Activated CD8-positive, alpha-beta memory T cell treated with anti-CD3 and anti-CD28 coated beads for 36 hours (primary cell): ENCODE measurements around the gene CEACAM3. TPM values are rescaled to one million over a fixed set of nuclear protein-coding genes. Genes with fewer than 3 reads are reported as not detected.

ENCODE experiments used
- CTCF ChIA-PET: fragments of 350-600 bp; sonication (Branson Sonifier 250); formaldehyde crosslinking; loops from one replicate; lab custom pipeline; 2021; ENCODE audit warnings: antibody characterized with exemption; lab: Charles Lee
- POLR2A ChIA-PET: fragments of 350-600 bp; sonication (Branson Sonifier 250); formaldehyde crosslinking; loops from one replicate; lab custom pipeline; 2021; ENCODE audit warnings: antibody characterized with exemption; lab: Charles Lee
- total RNA-seq, 2 experiments: library from RNA; stranded (reverse); gene quantifications; one replicate each; pipeline ENCODE4 v1.2.3, GENCODE V29; 2021

The CEACAM3 gene
- total RNA-seq, 2 experiments from 2014 or later: not detected

DNA sequence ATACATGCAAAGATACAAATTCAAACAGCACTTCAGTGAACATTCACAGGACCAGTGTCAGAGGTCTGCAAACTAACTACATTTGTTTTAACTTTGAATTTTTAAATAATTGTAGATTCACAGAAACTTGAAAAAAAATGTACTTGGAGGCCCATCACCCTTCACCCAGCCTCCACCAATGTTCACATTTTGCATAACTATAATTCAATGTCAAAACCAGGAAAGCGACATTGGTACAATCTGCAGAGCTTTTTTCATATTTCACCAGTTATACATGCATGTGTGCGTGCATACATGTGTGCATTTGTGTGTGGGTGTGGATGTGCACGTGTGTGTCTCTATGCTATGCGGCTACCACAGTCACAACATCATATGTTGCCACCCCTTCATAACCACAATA is 18.9 kb downstream of the CEACAM3 start:
- POLR2A ChIA-PET: no interaction called here
- CTCF ChIA-PET: interaction anchor here (1.5 kb wide), 1 partner anchor 13 kb away, joined by 3 read pairs; no protein-coding TSS in a partner anchor

DNA sequence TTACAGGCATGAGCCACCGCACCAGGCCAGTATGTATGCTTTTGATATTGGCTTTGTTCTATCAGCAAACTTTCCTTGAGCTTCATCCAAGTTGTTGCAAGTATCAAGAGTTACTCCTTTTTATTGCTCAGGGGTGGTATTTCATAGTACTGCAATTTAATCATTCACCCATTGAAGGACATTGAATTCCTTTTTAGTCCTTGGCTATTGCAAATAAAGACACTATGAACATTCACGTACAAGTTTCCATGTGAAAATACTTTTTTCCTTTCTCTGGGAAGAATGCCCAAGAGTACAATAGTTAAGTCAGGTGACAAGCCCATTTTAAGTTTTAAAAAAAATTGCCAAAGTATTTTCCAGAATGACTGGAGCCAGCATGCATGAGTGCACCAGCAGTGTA is 20.4 kb downstream of the CEACAM3 start:
- POLR2A ChIA-PET: interaction anchor here (0.7 kb wide), 1 partner anchor 35 kb away, joined by 3 read pairs; no protein-coding TSS in a partner anchor

DNA sequence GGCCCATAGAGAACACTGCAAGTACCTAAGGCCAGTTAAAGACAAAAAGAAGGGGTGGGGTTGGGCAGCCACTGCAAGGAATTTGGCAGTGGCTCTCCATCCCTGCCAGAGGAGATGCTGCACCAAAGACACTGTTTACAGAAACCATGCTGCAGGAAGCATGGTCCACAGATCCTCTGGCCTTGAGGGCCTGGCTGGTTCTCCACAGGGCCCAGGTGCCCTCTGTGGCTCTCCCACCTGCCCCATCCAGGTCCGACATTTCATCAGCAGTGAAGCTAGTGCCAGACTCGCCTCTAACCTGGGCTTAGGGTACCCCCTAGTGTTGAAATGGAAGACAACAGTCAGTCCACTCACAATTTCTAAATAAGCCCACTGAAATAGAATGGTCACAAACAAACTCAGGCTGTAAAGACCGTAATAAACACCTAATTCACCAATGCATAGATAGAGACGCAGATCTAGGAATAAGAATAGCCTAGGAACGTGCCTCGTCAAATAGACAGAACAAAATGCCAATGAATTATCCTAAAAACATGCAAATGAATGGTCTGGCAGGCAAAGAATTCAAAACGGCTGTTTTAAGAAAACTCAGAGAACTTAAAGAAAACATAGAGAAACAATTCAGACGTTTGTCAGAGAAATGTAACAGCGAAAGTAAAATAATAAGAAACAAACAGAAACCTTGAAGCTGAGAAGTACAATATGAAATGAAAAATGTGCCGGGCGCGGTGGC is 24.8 kb downstream of the CEACAM3 start:
- CTCF ChIA-PET: interaction anchor here (0.7 to 4.9 kb wide), 7 partner anchors 10 to 81 kb away, joined by 3 to 60 read pairs (median 3); partner anchors contain the start of gene CEACAM3

More for the DNA sequence above, 20.4 kb downstream of the CEACAM3 start:
- CTCF ChIA-PET: no interaction called here

GRCh38 chr19:41837981-41838708 is 41.8 kb downstream of the CEACAM3 start:
- ChIA-PET CTCF (interaction anchor here (0.6 to 1.3 kb wide), 2 partner anchors 45 to 212 kb away, joined by 3 to 4 read pairs; no protein-coding TSS in a partner anchor), POLR2A (no interaction called here)

More for the DNA sequence above, 24.8 kb downstream of the CEACAM3 start:
- POLR2A ChIA-PET: no interaction called here

GRCh38 chr19:41839211-41839610 is 42.8 kb downstream of the CEACAM3 start:
- CTCF ChIA-PET: no interaction called here
- POLR2A ChIA-PET: no interaction called here

DNA sequence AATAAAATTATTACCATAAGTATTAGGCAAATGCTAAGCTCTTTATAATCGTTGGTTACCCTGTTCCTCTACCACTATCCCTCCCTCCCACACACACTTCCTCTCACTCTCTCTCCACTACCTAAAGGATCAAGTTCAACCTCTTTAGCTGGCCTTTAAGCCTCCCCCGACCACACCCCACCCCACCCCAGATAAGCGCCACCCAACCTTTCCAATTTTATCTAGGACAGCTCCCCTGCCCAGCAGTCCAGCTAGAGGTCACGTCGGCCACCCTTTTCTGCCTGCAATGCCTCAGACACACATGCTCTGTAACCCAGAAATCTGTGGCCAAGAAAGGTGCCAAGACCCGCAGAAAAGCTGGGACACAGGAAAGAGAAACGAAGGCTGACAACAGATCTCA is 47.0 kb downstream of the CEACAM3 start:
- CTCF ChIA-PET: interaction anchor here (0.6 kb wide), 1 partner anchor 9 kb away, joined by 3 read pairs; no protein-coding TSS in a partner anchor
- POLR2A ChIA-PET: no interaction called here

DNA sequence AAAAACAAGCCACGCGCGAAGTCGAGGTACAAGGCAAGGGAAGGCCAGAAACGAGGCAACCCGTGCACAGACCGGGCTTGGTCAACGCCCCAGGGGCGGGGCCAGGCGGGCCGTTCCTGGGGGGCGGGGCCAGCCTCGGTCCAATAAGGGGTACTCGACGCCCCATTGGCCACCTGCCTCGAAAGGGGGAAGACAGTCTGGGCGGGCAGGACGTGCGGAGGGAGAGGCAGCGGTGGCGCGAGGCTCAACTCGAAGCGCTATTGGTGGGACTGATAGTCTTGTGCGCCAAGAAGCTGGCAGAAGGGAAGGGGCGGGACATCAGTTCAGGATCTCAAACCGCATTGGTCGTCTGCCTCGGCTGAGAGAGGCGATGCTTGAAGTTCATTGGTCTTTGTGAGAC is 48.2 kb downstream of the CEACAM3 start, which contains the start of gene LYPD4:
TSS of gene LYPD4 (minus strand) at position 83 of the 400 bp plus-strand sequence. CDS start 5,398 bp downstream, outside the sequence.
- CTCF ChIA-PET: no interaction called here
- POLR2A ChIA-PET: no interaction called here

- CTCF ChIA-PET: no interaction called here
- POLR2A ChIA-PET: no interaction called here
Measured at GRCh38 chr19:41845001-41845050, 48.4 kb downstream of the CEACAM3 start, which contains the start of gene DMRTC2. Gene DMRTC2, plus strand, starts transcription at chr19:41845042. Its CDS starts 2,387 bp downstream, at chr19:41847429.

DNA sequence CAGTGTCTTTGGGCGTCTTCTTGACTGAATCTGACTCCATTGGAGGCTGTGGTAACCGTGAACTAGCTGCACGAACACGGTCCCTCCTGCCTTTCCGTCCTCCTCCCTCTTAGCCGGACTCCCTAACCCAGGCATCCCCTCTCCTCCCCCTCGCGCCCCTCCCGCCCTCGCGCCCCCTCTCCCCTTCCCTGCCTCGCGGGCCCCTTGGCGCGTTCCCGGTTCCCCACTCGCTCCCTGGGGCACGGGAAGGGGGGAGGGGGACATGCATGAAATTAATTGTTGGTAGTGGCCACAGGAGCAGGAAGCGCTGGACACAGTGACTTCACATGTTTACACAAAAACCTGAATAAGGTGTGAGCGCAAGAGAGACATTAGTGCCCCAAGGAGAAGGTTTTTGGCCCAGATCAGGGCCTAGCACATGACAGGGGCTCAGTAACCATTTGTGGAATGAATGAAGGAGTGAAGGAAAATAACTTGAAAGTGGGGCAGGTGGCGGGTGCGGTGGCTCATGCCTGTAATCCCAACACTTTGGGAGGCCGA is 48.7 kb downstream of the CEACAM3 start:
- ChIA-PET CTCF (no interaction called here), POLR2A (no interaction called here)

- CTCF ChIA-PET: interaction anchor here (0.6 kb wide), 1 partner anchor 20 kb away, joined by 3 read pairs; no protein-coding TSS in a partner anchor
- POLR2A ChIA-PET: no interaction called here
Measured at GRCh38 chr19:41847351-41848105, 51.1 kb downstream of the CEACAM3 start.

DNA sequence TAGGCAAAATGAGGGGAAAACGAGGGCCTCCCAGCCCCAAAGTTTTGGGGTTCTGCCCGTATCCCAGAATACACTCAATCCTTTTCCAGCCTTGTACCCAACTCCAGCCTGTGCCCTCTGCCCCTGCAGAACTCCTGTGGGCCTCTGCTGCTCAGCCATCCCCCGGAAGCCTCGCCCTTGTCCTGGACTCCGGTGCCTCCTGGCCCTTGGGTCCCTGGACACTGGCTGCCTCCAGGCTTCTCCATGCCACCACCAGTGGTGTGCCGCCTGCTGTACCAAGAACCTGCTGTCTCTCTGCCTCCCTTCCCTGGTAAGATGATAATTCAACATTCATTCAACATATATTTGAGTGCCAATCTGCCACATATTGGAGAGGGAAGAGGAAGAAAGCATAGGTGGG is 52.3 kb downstream of the CEACAM3 start:
- CTCF ChIA-PET: no interaction called here
- POLR2A ChIA-PET: no interaction called here

DNA sequence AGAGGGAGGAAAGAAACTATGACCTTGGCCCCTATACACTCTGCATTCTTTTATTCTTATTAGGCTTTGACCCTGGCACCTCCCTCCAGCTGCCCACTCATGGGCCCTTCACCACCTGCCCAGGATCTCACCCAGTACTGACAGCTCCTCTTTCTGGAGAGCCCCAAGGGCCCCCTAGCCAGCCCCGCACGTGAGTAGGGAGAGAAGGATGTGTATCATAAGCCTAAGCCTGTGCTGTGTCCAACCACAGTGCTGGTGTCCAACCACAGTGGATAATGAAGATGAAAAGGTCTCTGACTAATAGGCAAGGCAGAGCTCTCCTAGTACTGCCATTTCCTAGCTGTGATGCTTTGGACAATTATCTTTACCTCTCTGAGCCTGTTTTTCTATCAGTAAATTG is 52.7 kb downstream of the CEACAM3 start:
- POLR2A ChIA-PET: no interaction called here

GRCh38 chr19:41850381-41850780 is 54.0 kb downstream of the CEACAM3 start:
- ChIA-PET CTCF (interaction anchor here (1.5 to 1.7 kb wide), 2 partner anchors 10 to 159 kb away, joined by 4 read pairs; partner anchors contain the start of gene RPS19), POLR2A (no interaction called here)

More for the DNA sequence above, 52.7 kb downstream of the CEACAM3 start:
- CTCF ChIA-PET: interaction anchor here (0.9 to 1.5 kb wide), 2 partner anchors 158 to 1801 kb away, joined by 3 to 4 read pairs; no protein-coding TSS in a partner anchor

DNA sequence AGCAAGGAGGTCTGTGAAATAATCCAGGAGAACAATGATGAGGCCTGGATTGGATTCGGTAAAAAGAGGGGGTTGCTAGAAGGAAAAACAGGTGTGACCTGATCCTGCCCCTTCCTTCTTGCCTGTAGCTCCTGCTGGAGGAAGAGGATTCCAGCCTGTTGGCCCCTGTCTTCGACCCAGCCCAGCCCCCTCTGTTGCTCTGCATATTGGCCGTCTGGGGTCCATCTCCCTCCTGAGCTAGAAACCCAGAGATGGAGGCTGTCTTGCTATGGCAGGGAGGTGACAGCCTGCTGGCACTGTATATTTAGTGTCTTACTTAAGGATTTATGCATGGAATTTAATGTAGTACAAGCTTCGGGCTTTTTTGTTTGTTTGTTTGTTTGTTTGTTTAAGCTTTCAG is 55.1 kb downstream of the CEACAM3 start:
- ChIA-PET POLR2A (interaction anchor here (0.6 kb wide), 1 partner anchor 35 kb away, joined by 3 read pairs; no protein-coding TSS in a partner anchor), CTCF (interaction anchor here (1.0 to 1.7 kb wide), 3 partner anchors 8 to 95 kb away, joined by 3 to 4 read pairs (median 4); partner anchors contain the start of gene RPS19)

DNA sequence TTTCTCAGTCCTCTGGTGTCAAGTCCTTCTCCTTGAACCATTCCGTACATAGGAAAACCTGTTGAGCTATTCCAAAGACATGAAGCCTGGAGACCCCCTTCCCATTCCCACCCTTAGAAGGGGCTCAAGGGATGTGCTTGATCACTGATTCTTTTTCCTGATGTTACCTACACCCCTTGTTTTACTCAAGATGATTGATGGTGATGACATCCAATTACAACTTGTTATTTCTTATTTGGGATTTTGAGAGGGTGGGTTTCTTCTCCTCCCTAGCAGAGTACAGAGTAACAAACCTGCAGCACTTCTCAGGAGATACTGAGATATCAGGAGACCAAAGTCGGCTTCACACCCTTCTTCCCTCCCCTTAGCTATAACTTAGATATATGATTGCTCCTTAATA is 57.0 kb downstream of the CEACAM3 start:
- CTCF ChIA-PET: interaction anchor here (0.6 to 1.0 kb wide), 2 partner anchors 95 to 100 kb away, joined by 4 read pairs; no protein-coding TSS in a partner anchor
- POLR2A ChIA-PET: no interaction called here

- ChIA-PET POLR2A (no interaction called here), CTCF (interaction anchor here (1.0 kb wide), 1 partner anchor 101 kb away, joined by 4 read pairs; no protein-coding TSS in a partner anchor)
Measured at GRCh38 chr19:41853768-41854167, 57.4 kb downstream of the CEACAM3 start.

GRCh38 chr19:41859213-41859617 is 62.8 kb downstream of the CEACAM3 start:
- CTCF ChIA-PET: interaction anchor here (0.9 to 2.8 kb wide), 15 partner anchors 9 to 261 kb away, joined by 3 to 36 read pairs (median 6); no protein-coding TSS in a partner anchor
- POLR2A ChIA-PET: interaction anchor here (1.0 to 2.8 kb wide), 3 partner anchors 12 to 100 kb away, joined by 4 to 62 read pairs (median 12); partner anchors contain the start of gene RABAC1

DNA sequence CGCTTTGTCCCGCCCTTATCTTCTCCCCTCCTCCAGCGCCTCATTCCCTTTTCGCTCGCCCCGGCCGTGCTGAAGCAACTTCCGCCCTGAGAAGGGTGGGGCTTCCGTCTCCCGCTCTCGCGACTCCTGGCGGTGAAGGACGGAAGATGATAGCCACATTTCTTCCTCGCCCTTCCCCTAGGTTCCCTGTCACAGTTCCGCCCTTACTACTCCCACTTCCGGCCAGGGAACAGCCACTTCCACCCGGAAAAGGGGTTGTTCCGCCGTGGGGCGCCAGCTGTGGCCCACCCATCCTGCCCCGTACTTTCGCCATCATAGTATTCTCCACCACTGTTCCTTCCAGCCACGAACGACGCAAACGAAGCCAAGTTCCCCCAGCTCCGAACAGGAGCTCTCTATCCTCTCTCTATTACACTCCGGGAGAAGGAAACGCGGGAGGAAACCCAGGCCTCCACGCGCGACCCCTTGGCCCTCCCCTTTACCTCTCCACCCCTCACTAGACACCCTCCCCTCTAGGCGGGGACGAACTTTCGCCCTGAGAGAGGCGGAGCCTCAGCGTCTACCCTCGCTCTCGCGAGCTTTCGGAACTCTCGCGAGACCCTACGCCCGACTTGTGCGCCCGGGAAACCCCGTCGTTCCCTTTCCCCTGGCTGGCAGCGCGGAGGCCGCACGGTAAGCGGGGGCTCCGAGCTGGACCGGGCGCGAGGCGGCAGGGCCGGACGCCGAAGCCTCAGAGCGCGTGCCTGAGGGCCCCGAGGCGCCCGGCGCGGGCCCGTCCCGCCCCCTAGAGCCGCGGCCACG is 63.4 kb downstream of the CEACAM3 start, which contains the start of gene RPS19:
TSS of gene RPS19 (plus strand) at position 638 of the 801 bp plus-strand sequence. CDS start 520 bp downstream, outside the sequence.
- ChIA-PET CTCF (interaction anchor here (0.8 to 2.8 kb wide), 19 partner anchors 9 to 175 kb away, joined by 3 to 36 read pairs (median 5); partner anchors contain the start of gene RABAC1), POLR2A (interaction anchor here (0.8 to 2.8 kb wide), 7 partner anchors 11 to 100 kb away, joined by 4 to 62 read pairs (median 10); partner anchors contain the start of gene RABAC1)
